Calu3 (cell line): ENCODE results near the gene CDIPT. TPM values are rescaled to one million over a fixed set of nuclear protein-coding genes. Genes with fewer than 3 reads are reported as not detected.

ENCODE experiments used
- BruUV-seq: library from RNA; stranded (reverse); fragments of 400-500 nt; replicated peaks from 2 replicates; lab custom pipeline; 2021; lab: Mats Ljungman, UMichigan
- CTCF ChIA-PET: fragments of 300-600 bp; sonication (Branson Sonifier 250); formaldehyde crosslinking; loops from one replicate; lab custom pipeline; 2022; ENCODE audit warnings: antibody characterized with exemption; lab: Charles Lee
- DNase-seq: peaks from one replicate; pipeline ENCODE4 v3.0.0; 2022
- H3K27ac Mint-ChIP-seq: one replicate; pipeline ENCODE4 v1.8.0; 2022; ENCODE audit warnings: mixed read lengths; ENCODE audit not compliant: unreplicated experiment
- H3K27me3 Mint-ChIP-seq: one replicate; pipeline ENCODE4 v1.8.0; 2022; ENCODE audit warnings: mixed read lengths; ENCODE audit not compliant: unreplicated experiment
- H3K36me3 Mint-ChIP-seq: one replicate; pipeline ENCODE4 v1.8.0; 2022; ENCODE audit warnings: mild to moderate bottlenecking, moderate library complexity, mixed read lengths; ENCODE audit not compliant: insufficient read depth, unreplicated experiment
- H3K4me1 Mint-ChIP-seq: one replicate; pipeline ENCODE4 v1.8.0; 2022; ENCODE audit warnings: mild to moderate bottlenecking, low read depth, mixed read lengths; ENCODE audit not compliant: unreplicated experiment
- H3K4me3 Mint-ChIP-seq: one replicate; pipeline ENCODE4 v1.8.0; 2022; ENCODE audit warnings: mild to moderate bottlenecking, low read depth, moderate library complexity, mixed read lengths; ENCODE audit not compliant: unreplicated experiment
- H3K9me3 Mint-ChIP-seq: one replicate; pipeline ENCODE4 v1.8.0; 2022; ENCODE audit warnings: low read depth, mixed read lengths; ENCODE audit not compliant: unreplicated experiment
- CTCF ChIP-seq: fragments of 200-600 bp; IDR thresholded peaks from one replicate; pipeline ENCODE4 v1.8.0; 2022; ENCODE audit warnings: antibody characterized with exemption; ENCODE audit not compliant: unreplicated experiment
- intact Hi-C: fragments of 100-400 bp; cut with micrococcal nuclease; formaldehyde crosslinking; loops from one replicate; pipeline ENCODE4 v1.10.0; 2022; ENCODE audit not compliant: unreplicated experiment
- total RNA-seq: library from RNA; stranded (reverse); gene quantifications from 2 replicates; pipeline ENCODE4 v1.2.3, GENCODE V29; 2022

Gene CDIPT
- total RNA-seq, 1 experiment from 2014 or later = 62.7 TPM

- CTCF ChIA-PET = no interaction called here
- no peak overlapping the region for H3K27ac Mint-ChIP-seq
These were observed 13.7 kb upstream of the CDIPT start for GRCh38 chr16:29876594-29877249.

GRCh38 chr16:29876217-29876593 lies 13.2 kb upstream of the CDIPT start:
- no peaks in the 10 kb centered on the region for H3K27me3 Mint-ChIP-seq
- CTCF ChIA-PET = no interaction called here
- BruUV-seq = no TSS peak

More at GRCh38 chr16:29876594-29877249, 13.7 kb upstream of the CDIPT start:
- DNase-seq = no peak
- BruUV-seq = no TSS peak
- TF ChIP-seq CTCF = no peak
- H3K4me3 Mint-ChIP-seq = no peak overlapping the region
- H3K36me3 Mint-ChIP-seq = peaks cover 13% of the 10 kb centered on the region
- intact Hi-C loops = no loop called here
- H3K9me3 Mint-ChIP-seq = no peaks in the 10 kb centered on the region
- no peaks in the 10 kb centered on the region for H3K4me1 Mint-ChIP-seq
- H3K27me3 Mint-ChIP-seq = no peaks in the 10 kb centered on the region

GRCh38 chr16:29875206-29875605 lies 12.2 kb upstream of the CDIPT start:
- DNase-seq = no peak
- no peaks in the 10 kb centered on the region for H3K27me3 Mint-ChIP-seq
- H3K27ac Mint-ChIP-seq = no peak overlapping the region
- CTCF ChIA-PET = interaction anchor here (0.6 to 0.9 kb wide), 4 partner anchors 15 to 27 kb away, joined by 3 to 5 read pairs (median 4); no protein-coding TSS in a partner anchor
- H3K4me3 Mint-ChIP-seq = no peak overlapping the region
- no peaks in the 10 kb centered on the region for H3K4me1 Mint-ChIP-seq
- no TSS peak for BruUV-seq
- no peak for TF ChIP-seq CTCF
- intact Hi-C loops = no loop called here
- no peaks in the 10 kb centered on the region for H3K9me3 Mint-ChIP-seq
- H3K36me3 Mint-ChIP-seq = peaks cover 16% of the 10 kb centered on the region

More at GRCh38 chr16:29876217-29876593, 13.2 kb upstream of the CDIPT start:
- no peak overlapping the region for H3K27ac Mint-ChIP-seq
- H3K9me3 Mint-ChIP-seq = no peaks in the 10 kb centered on the region
- TF ChIP-seq CTCF = no peak
- intact Hi-C loops = no loop called here
- no peak for DNase-seq
- no peak overlapping the region for H3K4me3 Mint-ChIP-seq
- H3K4me1 Mint-ChIP-seq = no peaks in the 10 kb centered on the region
- peaks cover 16% of the 10 kb centered on the region for H3K36me3 Mint-ChIP-seq

- CTCF ChIA-PET = no interaction called here
- Mint-ChIP-seq H3K36me3 (peaks cover 12% of the 10 kb centered on the region), H3K4me1 (no peaks in the 10 kb centered on the region), H3K27me3 (peaks cover 2% of the 10 kb centered on the region), H3K9me3 (no peaks in the 10 kb centered on the region), H3K27ac (no peak overlapping the region), H3K4me3 (no peak overlapping the region)
- intact Hi-C loops = no loop called here
- TF ChIP-seq CTCF = no peak
- no peak for DNase-seq
- no TSS peak for BruUV-seq
These were observed 10.3 kb upstream of the CDIPT start for GRCh38 chr16:29873319-29873718.
